Liver (tissue), 9 donors: ENCODE measurements around the gene LEAP2. TPM values are rescaled to one million over a fixed set of nuclear protein-coding genes. Genes with fewer than 3 reads are reported as not detected.

Experiments
- DNase-seq: peaks from one replicate; pipeline ENCODE4 v3.0.0-alpha.2; 2017; ENCODE audit warnings: low spot score
- H3K27ac ChIP-seq, 2 donors: one replicate each; pipeline ENCODE4 v1.7.0; 2013; ENCODE audit warnings: inconsistent platforms in 2 of 2, low read length in 2 of 2, control low read depth in 1 of 2, low read depth in 1 of 2, mild to moderate bottlenecking in 1 of 2
- H3K27me3 ChIP-seq, 4 donors: one replicate each; pipeline versions ENCODE4 v1.6.1 to v1.7.0; 2013; ENCODE audit warnings: low read length in 3 of 4, inconsistent platforms in 1 of 4, mild to moderate bottlenecking in 1 of 4, moderate library complexity in 1 of 4; ENCODE audit not compliant: control insufficient read depth in 4 of 4, insufficient read depth in 4 of 4
- H3K36me3 ChIP-seq, 4 donors: one replicate each; pipeline versions ENCODE4 v1.6.1 to v1.7.0; 2013; ENCODE audit warnings: low read length in 3 of 4, mild to moderate bottlenecking in 3 of 4, low read depth in 1 of 4, moderate library complexity in 1 of 4; ENCODE audit not compliant: control insufficient read depth in 4 of 4, insufficient read depth in 3 of 4
- H3K4me1 ChIP-seq, 4 donors: one replicate each; pipeline versions ENCODE4 v1.6.1 to v1.7.0; 2013; ENCODE audit warnings: low read length in 3 of 4, mild to moderate bottlenecking in 3 of 4, moderate library complexity in 1 of 4; ENCODE audit not compliant: control insufficient read depth in 4 of 4, insufficient read depth in 4 of 4
- H3K4me3 ChIP-seq, 3 donors: one replicate each; pipeline versions ENCODE4 v1.6.1 to v1.7.0; 2013; ENCODE audit warnings: low read length in 3 of 3, control low read depth in 1 of 3, low read depth in 1 of 3, mild to moderate bottlenecking in 1 of 3
- H3K9ac ChIP-seq, 2 donors: one replicate each; pipeline ENCODE4 v1.7.0; 2013; ENCODE audit warnings: low read length in 2 of 2, mild to moderate bottlenecking in 2 of 2, moderate library complexity in 2 of 2, control low read depth in 1 of 2, low read depth in 1 of 2
- H3K9me3 ChIP-seq, 4 donors: one replicate each; pipeline versions ENCODE4 v1.6.1 to v1.7.0; 2013; ENCODE audit warnings: low read length in 3 of 4; ENCODE audit not compliant: control insufficient read depth in 4 of 4
- EGR1 ChIP-seq, 2 donors: IDR thresholded peaks; 2 replicates each; pipeline ENCODE4 v1.6.1; 2016 to 2018; ENCODE audit warnings: antibody characterized with exemption in 2 of 2, low read depth in 2 of 2
- GABPA ChIP-seq, 2 donors: IDR thresholded peaks in 1 of 2; conservative IDR thresholded peaks in 1 of 2; 2 replicates each; pipeline ENCODE4 v1.6.1; 2016; ENCODE audit warnings: antibody characterized with exemption in 2 of 2, mild to moderate bottlenecking in 1 of 2, moderate library complexity in 1 of 2
- HNF4A ChIP-seq, 2 donors: conservative IDR thresholded peaks; 2 replicates each; pipeline ENCODE4 v1.6.1; 2016; ENCODE audit warnings: antibody characterized with exemption in 2 of 2, mild to moderate bottlenecking in 2 of 2
- HNF4G ChIP-seq: IDR thresholded peaks from 2 replicates; pipeline ENCODE4 v1.6.1; 2016; ENCODE audit warnings: antibody characterized with exemption
- JUND ChIP-seq, 2 donors: IDR thresholded peaks; 2 replicates each; pipeline ENCODE4 v1.6.1; 2016; ENCODE audit warnings: antibody characterized with exemption in 2 of 2
- RAD21 ChIP-seq, 2 donors: IDR thresholded peaks; 2 replicates each; pipeline ENCODE4 v1.6.1; 2016; ENCODE audit warnings: antibody characterized with exemption in 2 of 2, mild to moderate bottlenecking in 2 of 2
- RXRA ChIP-seq, 2 donors: IDR thresholded peaks; 2 replicates each; pipeline ENCODE4 v1.6.1; 2017 to 2018; ENCODE audit warnings: antibody characterized with exemption in 2 of 2, mild to moderate bottlenecking in 1 of 2
- SP1 ChIP-seq: IDR thresholded peaks from 2 replicates; pipeline ENCODE4 v1.6.1; 2018; ENCODE audit warnings: antibody characterized with exemption, mild to moderate bottlenecking
- TAF1 ChIP-seq: conservative IDR thresholded peaks from 2 replicates; pipeline ENCODE4 v1.6.1; 2016; ENCODE audit warnings: antibody characterized with exemption, mild to moderate bottlenecking
- YY1 ChIP-seq: IDR thresholded peaks from 2 replicates; pipeline ENCODE4 v1.6.1; 2016; ENCODE audit warnings: antibody characterized with exemption, mild to moderate bottlenecking
- WGBS: extraction: QIAGEN DNeasy Blood & Tissue Kit; methylation state at CpG from one replicate; pipeline ENCODE4 v1.1.7; 2013; 5-methylcytosine and 5-hydroxymethylcytosine counted together
- polyA plus RNA-seq, 2 donors: library from polyadenylated mRNA; stranded (reverse) in 1 of 2; unstranded in 1 of 2; fragments of 200-250 nt in 1 of 2; fragments of >200 nt in 1 of 2; fragmentation: Nextera tagmentation in 1 of 2; extraction: Ambion mirVana in 1 of 2; gene quantifications; one replicate each; pipeline versions ENCODE4 v1.2.1 to v1.2.3, GENCODE V29; 2013 to 2015
- total RNA-seq, 2 donors: library from RNA; depleted of rRNA; stranded (reverse); fragments of >200 nt; gene quantifications; one replicate each; pipeline ENCODE4 v1.2.3, GENCODE V29; 2014
- TF ChIP-seq, protein P1 (sequence below): IDR thresholded peaks from 2 replicates; pipeline ENCODE4 v1.6.1; 2016; ENCODE audit warnings: antibody characterized with exemption
- TF ChIP-seq, protein P2 (sequence below): IDR thresholded peaks from 2 replicates; pipeline ENCODE4 v1.6.1; 2016; ENCODE audit warnings: antibody characterized with exemption
- TF ChIP-seq, protein P3 (sequence below): IDR thresholded peaks from 2 replicates; pipeline ENCODE4 v1.6.1; 2016; ENCODE audit warnings: antibody characterized with exemption, mild to moderate bottlenecking
- TF ChIP-seq, protein P4 (sequence below): fragments of 150-350 bp; IDR thresholded peaks from 2 replicates; pipeline ENCODE4 v1.5.1; 2017; ENCODE audit warnings: improper control_type of control experiment, low read depth, low read length; ENCODE audit not compliant: missing input control
- TF ChIP-seq, protein P5 (sequence below): IDR thresholded peaks from 2 replicates; pipeline ENCODE4 v1.6.1; 2016; ENCODE audit warnings: antibody characterized with exemption
- donor health status: healthy.
- donor health status: healthy.
- donor health status: healthy.
- donor health status: healthy.
- donor health status: healthy.

The LEAP2 gene
- total and polyA plus RNA-seq, 4 donors, result 12.0 to 736 (median 62.4) TPM

DNA sequence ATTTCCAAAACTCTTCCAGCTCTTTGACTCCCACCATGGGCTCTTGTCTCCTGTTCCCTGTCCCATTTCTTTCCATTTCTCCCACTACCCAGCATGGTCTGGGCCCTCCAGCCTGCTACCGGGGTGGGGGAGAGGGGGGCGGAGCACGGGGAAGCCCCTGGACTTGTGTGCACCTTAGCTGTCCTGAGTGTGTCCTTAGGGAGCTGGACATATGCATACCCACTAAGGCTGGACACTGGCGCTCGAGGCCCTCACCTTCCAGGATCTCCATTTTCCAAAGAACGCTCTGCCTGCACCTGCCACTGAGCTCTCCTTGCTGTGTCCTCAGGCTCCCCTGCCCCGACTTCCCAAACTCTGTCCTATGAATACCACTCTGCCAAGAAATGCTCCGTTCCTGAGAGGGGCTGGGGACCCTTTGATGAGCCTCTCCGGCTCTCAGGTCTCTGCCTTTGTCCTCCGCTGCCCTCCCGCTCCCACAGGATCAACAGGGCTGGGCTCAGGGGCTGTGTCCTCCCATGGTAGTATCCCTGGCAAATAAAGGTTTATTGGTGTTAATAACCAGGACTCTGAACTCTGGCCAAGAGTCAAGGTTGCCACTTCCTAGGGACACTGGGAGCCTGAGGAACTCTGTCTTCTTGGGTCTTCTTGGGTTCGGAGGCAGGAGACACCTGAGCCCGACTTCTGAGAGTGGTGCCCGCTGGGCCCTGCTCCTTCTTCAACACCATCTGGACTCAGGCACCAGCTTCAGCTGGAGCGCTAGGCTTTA lies 42.2 kb upstream of the LEAP2 start:
- TF ChIP-seq HNF4A (conservative IDR thresholded peaks at IDR 0.05) (peak; percentile 63 to 76), RAD21 (IDR thresholded peaks at IDR 0.05) (no peak), RXRA (IDR thresholded peaks at IDR 0.05) (peak in 1 of 2 donors; percentile 6)
- peak overlapping the region; percentile 42 to 67 for H3K9ac ChIP-seq
- H3K9me3 ChIP-seq, result no peaks in the 10 kb centered on the region
- DNase-seq, result no peak
- H3K27ac ChIP-seq, result peak overlapping the region; percentile 94 to 96
- H3K27me3 ChIP-seq, result no peaks in the 10 kb centered on the region
- H3K4me1 ChIP-seq, result peaks cover under 1 to 38% (median 21%) of the 10 kb centered on the region in 4 donors
- peak overlapping the region in 1 of 3 donors; percentile 83 for H3K4me3 ChIP-seq
- H3K36me3 ChIP-seq, result peaks cover 0 to 5% (median 0%) of the 10 kb centered on the region in 4 donors
- WGBS, result 78% methylated on average over 15 of the region's 15 CpGs

DNA sequence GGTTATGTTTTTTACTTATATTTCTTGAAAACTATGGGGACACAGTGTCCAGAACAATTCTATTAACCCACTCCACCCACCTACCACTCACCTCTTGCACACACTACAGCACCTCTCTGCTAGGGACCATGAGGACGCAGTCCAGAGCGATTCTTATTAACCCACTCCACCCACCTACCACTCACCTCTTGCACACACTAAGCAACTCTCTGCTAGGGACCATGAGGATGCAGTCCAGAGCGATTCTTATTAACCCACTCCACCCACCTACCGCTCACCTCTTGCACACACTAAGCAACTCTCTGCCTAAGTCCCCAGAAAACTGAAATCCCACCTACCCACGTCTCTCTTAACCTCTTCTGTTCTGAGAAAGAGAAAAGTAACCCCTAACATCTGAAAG lies 40.9 kb upstream of the LEAP2 start:
- Histone ChIP-seq H3K36me3 (peaks cover 0 to 4% (median 0%) of the 10 kb centered on the region in 4 donors), H3K4me1 (peaks cover 6 to 34% (median 18%) of the 10 kb centered on the region in 4 donors), H3K4me3 (no peak overlapping the region), H3K9me3 (no peaks in the 10 kb centered on the region), H3K27me3 (no peaks in the 10 kb centered on the region), H3K27ac (peak overlapping the region in 1 of 2 donors; percentile 17), H3K9ac (no peak overlapping the region)
- 91% methylated on average over 5 of the region's 5 CpGs for WGBS
- TF ChIP-seq, protein P1, sequence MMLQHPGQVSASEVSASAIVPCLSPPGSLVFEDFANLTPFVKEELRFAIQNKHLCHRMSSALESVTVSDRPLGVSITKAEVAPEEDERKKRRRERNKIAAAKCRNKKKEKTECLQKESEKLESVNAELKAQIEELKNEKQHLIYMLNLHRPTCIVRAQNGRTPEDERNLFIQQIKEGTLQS, result no peak
- TF ChIP-seq, protein P2, sequence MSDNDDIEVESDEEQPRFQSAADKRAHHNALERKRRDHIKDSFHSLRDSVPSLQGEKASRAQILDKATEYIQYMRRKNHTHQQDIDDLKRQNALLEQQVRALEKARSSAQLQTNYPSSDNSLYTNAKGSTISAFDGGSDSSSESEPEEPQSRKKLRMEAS, result no peak
- no peak for TF ChIP-seq SP1
- TF ChIP-seq HNF4G, result no peak
- no peak for TF ChIP-seq GABPA (IDR thresholded peaks at IDR 0.05 in 1 of 2, conservative IDR thresholded peaks at IDR 0.05 in 1 of 2)
- no peak for TF ChIP-seq EGR1 (IDR thresholded peaks at IDR 0.05; ENCODE audit: low read depth in 2 of 2)
- TF ChIP-seq, protein P3, sequence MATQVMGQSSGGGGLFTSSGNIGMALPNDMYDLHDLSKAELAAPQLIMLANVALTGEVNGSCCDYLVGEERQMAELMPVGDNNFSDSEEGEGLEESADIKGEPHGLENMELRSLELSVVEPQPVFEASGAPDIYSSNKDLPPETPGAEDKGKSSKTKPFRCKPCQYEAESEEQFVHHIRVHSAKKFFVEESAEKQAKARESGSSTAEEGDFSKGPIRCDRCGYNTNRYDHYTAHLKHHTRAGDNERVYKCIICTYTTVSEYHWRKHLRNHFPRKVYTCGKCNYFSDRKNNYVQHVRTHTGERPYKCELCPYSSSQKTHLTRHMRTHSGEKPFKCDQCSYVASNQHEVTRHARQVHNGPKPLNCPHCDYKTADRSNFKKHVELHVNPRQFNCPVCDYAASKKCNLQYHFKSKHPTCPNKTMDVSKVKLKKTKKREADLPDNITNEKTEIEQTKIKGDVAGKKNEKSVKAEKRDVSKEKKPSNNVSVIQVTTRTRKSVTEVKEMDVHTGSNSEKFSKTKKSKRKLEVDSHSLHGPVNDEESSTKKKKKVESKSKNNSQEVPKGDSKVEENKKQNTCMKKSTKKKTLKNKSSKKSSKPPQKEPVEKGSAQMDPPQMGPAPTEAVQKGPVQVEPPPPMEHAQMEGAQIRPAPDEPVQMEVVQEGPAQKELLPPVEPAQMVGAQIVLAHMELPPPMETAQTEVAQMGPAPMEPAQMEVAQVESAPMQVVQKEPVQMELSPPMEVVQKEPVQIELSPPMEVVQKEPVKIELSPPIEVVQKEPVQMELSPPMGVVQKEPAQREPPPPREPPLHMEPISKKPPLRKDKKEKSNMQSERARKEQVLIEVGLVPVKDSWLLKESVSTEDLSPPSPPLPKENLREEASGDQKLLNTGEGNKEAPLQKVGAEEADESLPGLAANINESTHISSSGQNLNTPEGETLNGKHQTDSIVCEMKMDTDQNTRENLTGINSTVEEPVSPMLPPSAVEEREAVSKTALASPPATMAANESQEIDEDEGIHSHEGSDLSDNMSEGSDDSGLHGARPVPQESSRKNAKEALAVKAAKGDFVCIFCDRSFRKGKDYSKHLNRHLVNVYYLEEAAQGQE, result no peak
- no peak for TF ChIP-seq RXRA (IDR thresholded peaks at IDR 0.05)
- no peak for DNase-seq

DNA sequence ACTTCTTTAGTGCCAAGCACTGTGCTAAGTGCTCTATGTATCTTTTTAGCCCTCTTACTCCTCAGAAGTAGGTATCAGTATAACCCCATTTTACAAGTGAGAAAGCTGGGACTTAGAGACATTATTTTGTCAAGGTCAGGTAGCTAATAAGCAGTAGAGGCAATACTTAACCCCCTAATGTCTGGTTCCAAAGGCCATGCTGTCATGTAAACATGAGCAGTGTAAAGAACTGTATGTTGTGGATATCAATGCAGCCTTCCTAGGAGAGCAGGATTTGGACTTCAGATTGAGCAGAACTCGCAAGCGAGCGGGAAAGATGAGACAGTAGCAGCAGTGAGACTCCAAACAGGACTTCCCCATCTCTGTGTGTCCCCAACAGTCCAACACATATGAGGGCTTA lies 39.4 kb upstream of the LEAP2 start:
- no peaks in the 10 kb centered on the region for H3K36me3 ChIP-seq
- DNase-seq, result no peak
- H3K9me3 ChIP-seq, result no peaks in the 10 kb centered on the region
- H3K9ac ChIP-seq, result no peak overlapping the region
- H3K27ac ChIP-seq, result no peak overlapping the region
- H3K27me3 ChIP-seq, result no peaks in the 10 kb centered on the region
- 99% methylated on average over 3 of the region's 3 CpGs for WGBS
- no peak overlapping the region for H3K4me3 ChIP-seq
- peaks cover 2 to 32% (median 9%) of the 10 kb centered on the region in 4 donors for H3K4me1 ChIP-seq
- TF ChIP-seq GABPA (IDR thresholded peaks at IDR 0.05 in 1 of 2, conservative IDR thresholded peaks at IDR 0.05 in 1 of 2) (no peak), RAD21 (IDR thresholded peaks at IDR 0.05) (no peak), YY1 (no peak), EGR1 (IDR thresholded peaks at IDR 0.05; ENCODE audit: low read depth in 2 of 2) (no peak), TAF1 (no peak), JUND (IDR thresholded peaks at IDR 0.05) (no peak), SP1 (no peak)
- TF ChIP-seq, protein P2, result no peak
- TF ChIP-seq, protein P4, sequence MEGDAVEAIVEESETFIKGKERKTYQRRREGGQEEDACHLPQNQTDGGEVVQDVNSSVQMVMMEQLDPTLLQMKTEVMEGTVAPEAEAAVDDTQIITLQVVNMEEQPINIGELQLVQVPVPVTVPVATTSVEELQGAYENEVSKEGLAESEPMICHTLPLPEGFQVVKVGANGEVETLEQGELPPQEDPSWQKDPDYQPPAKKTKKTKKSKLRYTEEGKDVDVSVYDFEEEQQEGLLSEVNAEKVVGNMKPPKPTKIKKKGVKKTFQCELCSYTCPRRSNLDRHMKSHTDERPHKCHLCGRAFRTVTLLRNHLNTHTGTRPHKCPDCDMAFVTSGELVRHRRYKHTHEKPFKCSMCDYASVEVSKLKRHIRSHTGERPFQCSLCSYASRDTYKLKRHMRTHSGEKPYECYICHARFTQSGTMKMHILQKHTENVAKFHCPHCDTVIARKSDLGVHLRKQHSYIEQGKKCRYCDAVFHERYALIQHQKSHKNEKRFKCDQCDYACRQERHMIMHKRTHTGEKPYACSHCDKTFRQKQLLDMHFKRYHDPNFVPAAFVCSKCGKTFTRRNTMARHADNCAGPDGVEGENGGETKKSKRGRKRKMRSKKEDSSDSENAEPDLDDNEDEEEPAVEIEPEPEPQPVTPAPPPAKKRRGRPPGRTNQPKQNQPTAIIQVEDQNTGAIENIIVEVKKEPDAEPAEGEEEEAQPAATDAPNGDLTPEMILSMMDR, result no peak
- TF ChIP-seq, protein P5, sequence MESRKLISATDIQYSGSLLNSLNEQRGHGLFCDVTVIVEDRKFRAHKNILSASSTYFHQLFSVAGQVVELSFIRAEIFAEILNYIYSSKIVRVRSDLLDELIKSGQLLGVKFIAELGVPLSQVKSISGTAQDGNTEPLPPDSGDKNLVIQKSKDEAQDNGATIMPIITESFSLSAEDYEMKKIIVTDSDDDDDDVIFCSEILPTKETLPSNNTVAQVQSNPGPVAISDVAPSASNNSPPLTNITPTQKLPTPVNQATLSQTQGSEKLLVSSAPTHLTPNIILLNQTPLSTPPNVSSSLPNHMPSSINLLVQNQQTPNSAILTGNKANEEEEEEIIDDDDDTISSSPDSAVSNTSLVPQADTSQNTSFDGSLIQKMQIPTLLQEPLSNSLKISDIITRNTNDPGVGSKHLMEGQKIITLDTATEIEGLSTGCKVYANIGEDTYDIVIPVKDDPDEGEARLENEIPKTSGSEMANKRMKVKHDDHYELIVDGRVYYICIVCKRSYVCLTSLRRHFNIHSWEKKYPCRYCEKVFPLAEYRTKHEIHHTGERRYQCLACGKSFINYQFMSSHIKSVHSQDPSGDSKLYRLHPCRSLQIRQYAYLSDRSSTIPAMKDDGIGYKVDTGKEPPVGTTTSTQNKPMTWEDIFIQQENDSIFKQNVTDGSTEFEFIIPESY, result no peak
